ENCODE results near the gene EEF1AKMT2. TPM values are rescaled to one million over a fixed set of nuclear protein-coding genes. Genes with fewer than 3 reads are reported as not detected.

Gene EEF1AKMT2
- total RNA-seq, 6 experiments from 2014 or later: 5.3 to 7.9 (median 7.4) TPM

DNA sequence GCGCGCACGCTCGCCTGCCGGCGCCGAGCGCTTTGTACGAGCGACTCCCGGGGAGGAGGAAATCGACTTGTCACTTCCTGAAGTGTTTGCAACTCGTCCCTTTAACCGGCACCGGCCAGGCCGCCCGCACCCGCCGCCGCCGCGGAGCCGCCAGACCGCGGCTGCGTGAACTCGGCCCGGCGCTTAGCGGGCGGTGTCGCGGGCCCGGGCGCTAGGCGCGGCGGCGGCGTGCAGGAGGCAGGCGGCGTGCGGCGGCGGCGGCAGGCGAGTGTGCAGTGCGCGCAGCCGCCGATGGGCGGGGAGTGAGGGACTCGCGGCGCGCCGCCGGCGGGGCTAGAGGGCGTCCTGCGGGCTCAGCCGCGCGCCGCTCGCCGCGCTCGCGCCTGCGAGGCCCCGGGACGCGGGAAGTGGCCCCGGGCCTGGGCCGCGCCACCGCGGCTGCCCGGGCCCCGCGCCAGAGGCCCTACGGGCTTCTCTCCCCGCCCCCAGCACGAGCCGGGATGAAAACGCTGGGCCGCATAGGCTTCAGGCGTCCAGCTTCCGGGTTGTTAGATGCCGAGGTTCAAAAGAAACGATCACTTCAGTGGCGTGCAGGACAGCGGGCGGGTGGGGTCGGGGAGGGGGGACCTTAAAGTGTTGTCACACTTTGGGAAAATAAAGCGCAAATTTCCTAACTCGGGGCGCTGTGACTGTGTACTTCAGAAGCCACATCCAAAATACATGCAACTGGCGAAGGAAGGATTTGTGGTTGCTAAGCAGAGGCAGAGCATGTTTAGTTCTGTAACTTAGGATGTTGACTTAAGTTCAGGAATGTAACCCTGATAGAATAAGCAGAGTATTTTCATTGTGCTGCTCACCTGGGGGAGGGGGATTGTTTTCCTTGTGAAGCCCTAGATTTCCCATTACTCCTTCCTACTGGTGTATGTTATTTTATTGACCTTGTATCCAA is 47.3 kb downstream of the EEF1AKMT2 start, which contains the start of gene FAM53B:
Gene FAM53B (minus strand): TSS at position 277 of the 949 bp plus-strand sequence. CDS start 37,665 bp downstream, outside the sequence.
- Histone ChIP-seq H3K4me3 (peak within 1 kb of the TSS; percentile 54 to 64 (median 56)), H3K27ac (peak within 1 kb of the TSS; percentile 45 to 75 (median 60)), H3K9me3 (no peaks in the 10 kb centered on the region), H3K4me1 (peaks cover 0 to 35% (median 19%) of the 10 kb centered on the region in 4 donors), H3K27me3 (no peaks in the 10 kb centered on the region), H3K36me3 (no peaks in the 10 kb centered on the region)
- TF ChIP-seq POLR2A (IDR thresholded peaks at IDR 0.05): peak; percentile 71
- TF ChIP-seq, protein P1, sequence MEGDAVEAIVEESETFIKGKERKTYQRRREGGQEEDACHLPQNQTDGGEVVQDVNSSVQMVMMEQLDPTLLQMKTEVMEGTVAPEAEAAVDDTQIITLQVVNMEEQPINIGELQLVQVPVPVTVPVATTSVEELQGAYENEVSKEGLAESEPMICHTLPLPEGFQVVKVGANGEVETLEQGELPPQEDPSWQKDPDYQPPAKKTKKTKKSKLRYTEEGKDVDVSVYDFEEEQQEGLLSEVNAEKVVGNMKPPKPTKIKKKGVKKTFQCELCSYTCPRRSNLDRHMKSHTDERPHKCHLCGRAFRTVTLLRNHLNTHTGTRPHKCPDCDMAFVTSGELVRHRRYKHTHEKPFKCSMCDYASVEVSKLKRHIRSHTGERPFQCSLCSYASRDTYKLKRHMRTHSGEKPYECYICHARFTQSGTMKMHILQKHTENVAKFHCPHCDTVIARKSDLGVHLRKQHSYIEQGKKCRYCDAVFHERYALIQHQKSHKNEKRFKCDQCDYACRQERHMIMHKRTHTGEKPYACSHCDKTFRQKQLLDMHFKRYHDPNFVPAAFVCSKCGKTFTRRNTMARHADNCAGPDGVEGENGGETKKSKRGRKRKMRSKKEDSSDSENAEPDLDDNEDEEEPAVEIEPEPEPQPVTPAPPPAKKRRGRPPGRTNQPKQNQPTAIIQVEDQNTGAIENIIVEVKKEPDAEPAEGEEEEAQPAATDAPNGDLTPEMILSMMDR (IDR thresholded peaks at IDR 0.05): peak in 2 of 4 donors; percentile 38 to 63
- WGBS (ENCODE audit: insufficient coverage, low coverage, low lambda C conversion rate, missing lambda C conversion rate): under 1% methylated on average over 21 of the region's 100 CpGs
- DNase-seq (peak; percentile 90 to 92 (median 91)), ATAC-seq (peak; percentile 60 to 86 (median 80))
- intact Hi-C loops (cut with DNase I): loop anchor here (5.0 to 10.0 kb wide), 2 partner anchors 200 to 212 kb away; no protein-coding TSS in a partner anchor

DNA sequence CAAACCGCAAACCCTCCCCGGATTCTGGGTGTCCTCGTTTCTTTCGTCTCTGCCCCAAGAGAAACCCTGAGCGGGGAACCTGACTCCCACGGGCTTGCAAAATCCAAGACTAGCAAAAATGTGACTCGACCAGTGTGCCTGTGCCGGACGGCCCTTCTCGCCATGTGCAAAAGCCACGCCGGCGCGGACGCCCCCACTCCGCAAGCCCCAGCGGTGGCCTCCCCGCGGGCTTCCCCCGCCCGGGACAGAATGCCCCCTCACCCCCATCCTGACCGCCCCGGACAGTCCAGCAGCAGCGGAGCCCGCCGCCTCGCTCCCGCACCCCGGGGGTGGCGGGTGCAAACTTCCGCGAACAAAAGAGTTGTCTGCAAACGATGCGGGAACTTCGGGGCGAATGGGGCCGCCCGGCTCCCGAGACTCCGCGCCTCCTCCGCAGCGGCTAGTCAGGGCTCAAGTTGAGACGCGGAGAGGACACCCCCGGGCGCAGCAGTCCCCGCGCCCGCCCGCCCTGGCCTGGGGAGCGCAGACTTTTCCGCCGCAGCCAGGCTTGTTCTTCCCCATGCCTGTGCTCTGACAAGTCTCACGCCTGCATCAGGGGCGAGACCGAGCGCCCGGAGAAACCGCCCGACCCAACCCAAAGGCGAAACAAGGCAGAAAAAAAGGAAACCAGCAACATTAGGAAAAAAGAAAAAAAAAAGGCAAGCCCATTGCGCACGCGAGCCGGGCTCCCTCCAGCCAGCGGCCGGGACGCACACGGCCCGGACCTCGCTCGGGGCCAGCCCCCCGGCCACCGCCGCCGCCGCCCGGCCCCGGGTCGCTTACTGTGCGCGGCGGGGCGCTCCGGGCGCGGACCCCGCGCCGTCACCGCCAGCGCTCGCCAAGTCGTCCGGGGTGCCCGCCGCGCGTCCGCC is 48.2 kb downstream of the EEF1AKMT2 start:
- DNase-seq: peak in 1 of 3 donors; percentile 52
- Histone ChIP-seq H3K27me3 (no peaks in the 10 kb centered on the region), H3K4me1 (peaks cover 0 to 43% (median 19%) of the 10 kb centered on the region in 4 donors), H3K27ac (peak overlapping the region in 2 of 3 donors; percentile 53 to 75), H3K36me3 (no peaks in the 10 kb centered on the region), H3K4me3 (peak overlapping the region; percentile 54 to 64 (median 56)), H3K9me3 (no peaks in the 10 kb centered on the region)
- peak; percentile 3 to 18 (median 7) for ATAC-seq
- TF ChIP-seq, protein P1 (IDR thresholded peaks at IDR 0.05): no peak
- no peak for TF ChIP-seq POLR2A (IDR thresholded peaks at IDR 0.05)
- intact Hi-C loops (cut with DNase I): loop anchor here (5.0 to 10.0 kb wide), 2 partner anchors 199 to 211 kb away; no protein-coding TSS in a partner anchor
- 0% methylated on average over 16 of the region's 101 CpGs for WGBS (ENCODE audit: insufficient coverage, low coverage, low lambda C conversion rate, missing lambda C conversion rate)

DNA sequence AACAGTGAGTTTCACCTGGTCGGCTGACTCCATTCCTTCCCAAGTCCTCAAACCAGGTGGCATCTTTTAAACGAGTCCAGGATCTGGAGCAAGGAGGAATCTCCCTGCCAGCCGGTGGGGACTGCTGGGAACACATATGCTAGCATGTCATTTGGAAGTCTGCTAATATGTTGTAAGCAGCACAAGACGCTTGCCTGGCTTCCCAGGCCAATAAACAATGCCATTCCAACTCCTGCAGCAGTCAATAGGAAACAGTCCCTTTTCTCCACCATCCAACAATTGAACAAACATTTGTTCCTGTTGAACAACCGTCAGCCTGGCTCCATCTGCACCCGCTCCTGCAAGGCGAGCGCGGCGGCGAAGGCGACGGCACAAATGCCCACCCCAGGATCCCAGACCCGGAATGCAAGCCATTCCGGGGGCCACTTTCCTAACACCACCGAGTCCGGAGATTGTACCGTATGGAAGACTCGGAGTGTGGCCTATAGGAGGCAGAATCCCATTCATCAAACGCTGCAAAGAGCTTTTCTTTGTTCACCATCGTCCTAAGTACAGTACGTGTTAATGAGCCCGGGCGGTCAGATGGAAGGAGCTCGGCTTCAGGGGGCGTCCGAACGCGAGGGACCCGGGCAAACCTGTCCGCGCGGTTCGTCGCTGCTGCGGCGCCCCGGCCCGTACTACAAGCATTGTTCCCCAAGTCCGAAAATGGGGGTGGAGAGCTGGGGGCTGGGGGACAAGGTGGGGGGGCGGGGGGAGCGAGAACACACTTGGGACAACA is 49.1 kb downstream of the EEF1AKMT2 start:
- Histone ChIP-seq H3K36me3 (no peaks in the 10 kb centered on the region), H3K27me3 (no peaks in the 10 kb centered on the region), H3K4me1 (peaks cover 0 to 47% (median 22%) of the 10 kb centered on the region in 4 donors), H3K27ac (peak overlapping the region; percentile 8 to 53 (median 46)), H3K4me3 (peak overlapping the region; percentile 54 to 64 (median 56)), H3K9me3 (no peaks in the 10 kb centered on the region)
- no peak for DNase-seq
- ATAC-seq: no peak
- TF ChIP-seq, protein P1 (IDR thresholded peaks at IDR 0.05): peak in 1 of 4 donors; percentile 10
- no peak for TF ChIP-seq POLR2A (IDR thresholded peaks at IDR 0.05)
- intact Hi-C loops (cut with DNase I): loop anchor here (5.0 to 10.0 kb wide), 2 partner anchors 198 to 210 kb away; no protein-coding TSS in a partner anchor
- 33% methylated on average over 26 of the region's 42 CpGs for WGBS (ENCODE audit: insufficient coverage, low coverage, low lambda C conversion rate, missing lambda C conversion rate)

All from right lobe of liver (tissue), 6 donors.